Cardiac fibroblast (primary cell): ENCODE results near the gene SLC9A4.

Experiments used
- DNase-seq, 2 donors: peaks; one replicate each; pipeline versions ENCODE4 v3.0.0 to v3.0.0-alpha.2; 2010; ENCODE audit warnings: low read depth in 2 of 2
- H3K4me3 ChIP-seq, 2 donors: replicated peaks in 1 of 2; 1 replicate in 1 of 2; 2 replicates in 1 of 2; pipeline ENCODE4 v1.5.1; 2011; ENCODE audit warnings: low read depth in 2 of 2, low read length in 2 of 2, mild to moderate bottlenecking in 2 of 2, moderate library complexity in 1 of 2
- TF ChIP-seq, protein P1 (sequence below): IDR thresholded peaks from one replicate; pipeline ENCODE4 v1.5.1; 2011; ENCODE audit warnings: low read depth, mild to moderate bottlenecking, low read length, inconsistent platforms

SLC9A4 gene

DNA sequence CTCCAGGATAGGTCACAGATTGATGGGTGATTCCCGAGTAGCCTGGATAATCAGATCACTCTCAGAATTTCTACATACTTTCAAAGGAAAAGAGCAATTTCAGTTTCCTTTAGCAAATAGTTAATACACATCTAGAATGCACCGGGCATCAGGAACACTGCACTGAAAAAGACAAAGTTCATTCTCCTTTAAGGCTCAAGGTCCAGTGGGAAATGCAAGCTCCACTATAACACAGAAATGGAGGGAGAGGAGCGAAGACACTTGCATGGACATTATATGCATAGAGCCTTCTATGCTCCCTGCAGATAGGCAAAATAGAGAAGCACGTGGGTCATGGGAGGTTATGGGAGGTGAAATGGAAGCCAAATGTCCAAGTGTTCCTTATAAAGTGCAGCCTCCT lies 49.1 kb downstream of the SLC9A4 start:
- DNase-seq = no peak
- TF ChIP-seq, protein P1, sequence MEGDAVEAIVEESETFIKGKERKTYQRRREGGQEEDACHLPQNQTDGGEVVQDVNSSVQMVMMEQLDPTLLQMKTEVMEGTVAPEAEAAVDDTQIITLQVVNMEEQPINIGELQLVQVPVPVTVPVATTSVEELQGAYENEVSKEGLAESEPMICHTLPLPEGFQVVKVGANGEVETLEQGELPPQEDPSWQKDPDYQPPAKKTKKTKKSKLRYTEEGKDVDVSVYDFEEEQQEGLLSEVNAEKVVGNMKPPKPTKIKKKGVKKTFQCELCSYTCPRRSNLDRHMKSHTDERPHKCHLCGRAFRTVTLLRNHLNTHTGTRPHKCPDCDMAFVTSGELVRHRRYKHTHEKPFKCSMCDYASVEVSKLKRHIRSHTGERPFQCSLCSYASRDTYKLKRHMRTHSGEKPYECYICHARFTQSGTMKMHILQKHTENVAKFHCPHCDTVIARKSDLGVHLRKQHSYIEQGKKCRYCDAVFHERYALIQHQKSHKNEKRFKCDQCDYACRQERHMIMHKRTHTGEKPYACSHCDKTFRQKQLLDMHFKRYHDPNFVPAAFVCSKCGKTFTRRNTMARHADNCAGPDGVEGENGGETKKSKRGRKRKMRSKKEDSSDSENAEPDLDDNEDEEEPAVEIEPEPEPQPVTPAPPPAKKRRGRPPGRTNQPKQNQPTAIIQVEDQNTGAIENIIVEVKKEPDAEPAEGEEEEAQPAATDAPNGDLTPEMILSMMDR = no peak
- no peak overlapping the region for H3K4me3 ChIP-seq

DNA sequence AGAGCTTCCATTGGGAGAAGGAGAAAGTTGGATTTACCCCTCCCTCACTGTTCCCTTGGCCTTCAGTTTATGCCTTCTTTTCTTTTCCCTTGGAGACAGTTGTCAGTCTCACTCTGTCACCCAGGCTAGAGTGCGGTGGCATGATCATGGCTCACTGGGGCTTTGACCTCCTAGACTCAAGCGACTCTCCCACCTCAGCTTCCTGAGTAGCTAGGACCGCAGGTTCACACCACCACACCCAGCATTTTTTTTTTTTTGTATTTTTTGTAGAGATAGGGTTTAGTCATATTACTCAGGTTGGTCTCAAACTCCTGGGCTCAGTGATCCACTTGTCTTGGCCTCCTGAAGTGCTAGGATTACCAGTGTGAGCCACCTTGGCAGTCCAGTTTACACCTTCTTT lies 49.9 kb downstream of the SLC9A4 start:
- TF ChIP-seq, protein P1 = no peak
- H3K4me3 ChIP-seq = no peak overlapping the region
- no peak for DNase-seq

GRCh38 chr2:102523651-102524050 lies 50.6 kb downstream of the SLC9A4 start:
- no peak overlapping the region for H3K4me3 ChIP-seq
- DNase-seq = no peak
- TF ChIP-seq, protein P1 = no peak

GRCh38 chr2:102527086-102527485 lies 54.1 kb downstream of the SLC9A4 start:
- TF ChIP-seq, protein P1 = no peak
- H3K4me3 ChIP-seq = no peak overlapping the region
- no peak for DNase-seq

DNA sequence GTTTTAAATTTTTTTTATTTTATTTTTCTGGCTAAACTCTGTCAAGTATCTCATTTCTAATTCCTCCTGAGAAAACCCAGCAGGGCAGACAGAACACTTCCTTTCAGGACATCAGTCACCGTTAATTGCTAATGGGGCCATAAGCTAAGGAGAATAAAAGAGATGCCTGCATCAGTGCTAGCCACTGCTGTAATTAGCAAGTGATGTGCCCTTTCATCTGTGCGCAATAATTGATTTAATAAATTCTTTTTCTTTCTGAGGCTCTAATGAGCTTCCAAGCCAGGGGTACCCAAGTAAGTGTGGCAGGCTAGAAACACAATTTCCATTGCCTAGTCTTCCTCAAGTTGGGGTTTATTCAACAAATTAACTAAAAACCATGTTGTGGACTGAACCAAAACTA lies 65.5 kb downstream of the SLC9A4 start:
- TF ChIP-seq, protein P1 = no peak
- H3K4me3 ChIP-seq = no peak overlapping the region
- no peak for DNase-seq

DNA sequence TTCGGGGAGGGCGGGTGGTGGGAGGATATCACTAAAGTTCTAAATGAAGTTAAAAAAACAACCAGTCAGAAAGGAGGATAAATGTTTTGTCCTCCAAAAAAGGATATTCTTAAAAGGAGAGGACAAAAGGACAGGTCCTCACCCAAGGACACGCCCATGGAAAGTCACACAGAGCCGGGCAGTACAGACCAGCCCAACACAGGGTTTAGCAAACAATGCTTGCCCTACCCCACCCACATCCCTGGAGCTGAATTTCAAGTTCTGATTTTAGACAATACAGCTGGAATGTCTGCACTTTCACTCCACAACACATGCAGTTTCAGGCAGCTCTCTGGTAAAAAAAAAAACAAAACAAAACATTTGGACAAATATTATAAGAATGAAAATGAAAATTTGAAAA lies 67.9 kb downstream of the SLC9A4 start:
- DNase-seq = no peak
- TF ChIP-seq, protein P1 = no peak
- H3K4me3 ChIP-seq = no peak overlapping the region

DNA sequence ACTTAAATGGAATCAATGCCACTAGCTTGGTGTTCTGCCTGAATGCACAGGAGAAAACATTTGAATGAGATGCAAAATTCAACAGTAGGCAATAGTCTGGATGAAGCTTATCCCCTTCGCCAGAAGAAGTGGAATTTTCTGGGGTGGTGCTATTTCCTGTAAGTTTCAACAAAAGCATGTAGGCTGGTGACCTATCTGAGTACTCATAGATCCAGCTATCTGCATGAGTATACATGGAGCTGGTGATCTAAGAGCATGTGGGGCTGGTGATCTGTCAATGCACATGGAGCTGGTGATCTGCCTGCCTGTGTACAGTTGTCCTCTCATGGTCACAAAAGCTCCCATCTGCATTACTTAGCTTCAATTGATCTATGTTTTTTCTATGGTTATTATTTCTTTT lies 71.2 kb downstream of the SLC9A4 start:
- H3K4me3 ChIP-seq = no peak overlapping the region
- TF ChIP-seq, protein P1 = no peak
- DNase-seq = peak in 1 of 2 donors; percentile 17
